Measurements from ENCODE around the gene BPIFB2.

The BPIFB2 gene

DNA sequence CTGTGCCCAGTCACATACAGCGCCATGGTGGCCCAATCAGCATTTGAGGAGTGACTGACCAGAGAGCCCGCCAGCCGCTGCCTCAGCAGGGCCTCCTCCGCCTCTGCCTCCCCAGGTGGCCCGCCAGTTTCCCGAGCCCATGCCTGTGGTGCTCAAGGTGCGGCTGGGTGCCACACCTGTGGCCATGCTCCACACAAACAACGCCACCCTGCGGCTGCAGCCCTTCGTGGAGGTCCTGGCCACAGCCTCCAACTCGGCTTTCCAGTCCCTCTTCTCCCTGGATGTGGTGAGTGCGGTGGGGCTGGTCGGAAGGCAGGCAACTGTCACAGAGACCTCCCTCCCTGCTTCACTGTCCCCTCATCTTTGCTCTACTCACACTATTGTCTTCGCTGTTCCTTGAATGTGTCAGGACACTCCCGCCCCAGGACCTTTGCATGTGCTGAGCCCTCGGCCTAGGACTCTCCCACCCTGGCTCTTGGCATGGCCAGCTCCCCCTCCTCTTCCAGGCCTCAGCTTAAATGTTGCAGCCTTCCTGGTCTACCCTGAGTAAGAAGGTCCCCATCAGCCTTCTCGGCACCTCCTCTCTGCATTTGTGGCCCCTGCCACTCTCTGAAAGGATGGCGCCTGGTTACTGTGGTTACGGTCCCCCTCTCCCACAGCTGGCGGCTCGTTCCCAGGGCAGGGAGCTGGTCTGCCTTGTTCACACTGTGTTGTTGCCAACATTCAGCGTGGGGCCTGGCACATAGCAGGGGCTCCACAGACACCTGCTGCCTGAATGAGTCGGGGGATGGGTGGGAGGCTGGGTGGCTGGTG lies 12.2 kb downstream of the BPIFB2 start:
- H2BK15ac ChIP-seq (ENCODE audit: low read depth, poor library complexity, severe bottlenecking) = no peak overlapping the region
- H2BK120ac ChIP-seq (ENCODE audit: low read depth, low read length) = no peak overlapping the region
- no peak overlapping the region for H3K4me3 ChIP-seq (ENCODE audit: insufficient read depth in 1 of 2, low read depth in 1 of 2, low read length in 2 of 2)
- H3K18ac ChIP-seq (ENCODE audit: low read depth in 1 of 2, low read length in 2 of 2) = no peak overlapping the region
- no peak overlapping the region for H4K91ac ChIP-seq (ENCODE audit: low read length)
- 85% methylated on average over 23 of the region's 23 CpGs for WGBS
- no peak overlapping the region for H3K4ac ChIP-seq (ENCODE audit: low read depth in 1 of 2, low read length in 2 of 2)
- H3K4me2 ChIP-seq (ENCODE audit: low read length, poor library complexity, severe bottlenecking) = no peak overlapping the region
- H2BK5ac ChIP-seq (ENCODE audit: low read depth, low read length, poor library complexity, severe bottlenecking) = no peak overlapping the region
- H3K36me3 ChIP-seq (ENCODE audit: control insufficient read depth in 1 of 2, insufficient read depth in 2 of 2, low read depth in 1 of 2, low read length in 2 of 2) = no peaks in the 10 kb centered on the region
- no peaks in the 10 kb centered on the region for H3K9me3 ChIP-seq (ENCODE audit: control insufficient read depth, low read length)
- DNase-seq = no peak
- no peak overlapping the region for H3K9ac ChIP-seq (ENCODE audit: low read length)
- no peak overlapping the region for H2AK5ac ChIP-seq (ENCODE audit: low read length, severe bottlenecking)
- H3K79me1 ChIP-seq (replicated peaks; ENCODE audit: low read length, poor library complexity, severe bottlenecking) = no peaks in the 10 kb centered on the region
- peaks cover 19 to 61% of the 10 kb centered on the region in 2 experiments for H3K27me3 ChIP-seq (ENCODE audit: control insufficient read depth in 1 of 2, insufficient read depth in 1 of 2, low read length in 2 of 2)
- H3K4me1 ChIP-seq (ENCODE audit: control insufficient read depth, insufficient read depth, low read depth, low read length) = no peaks in the 10 kb centered on the region
- H2AFZ ChIP-seq (ENCODE audit: low read depth, low read length) = no peak overlapping the region
- no peak overlapping the region for H3K27ac ChIP-seq (ENCODE audit: low read length, poor library complexity, severe bottlenecking)
- no peak overlapping the region for H4K8ac ChIP-seq (ENCODE audit: low read length)
- no peak overlapping the region for H3K23ac ChIP-seq (ENCODE audit: low read length in 2 of 2)
- H2BK12ac ChIP-seq (ENCODE audit: low read length in 2 of 2) = no peak overlapping the region
- H3K14ac ChIP-seq (ENCODE audit: low read length in 2 of 2) = no peak overlapping the region

DNA sequence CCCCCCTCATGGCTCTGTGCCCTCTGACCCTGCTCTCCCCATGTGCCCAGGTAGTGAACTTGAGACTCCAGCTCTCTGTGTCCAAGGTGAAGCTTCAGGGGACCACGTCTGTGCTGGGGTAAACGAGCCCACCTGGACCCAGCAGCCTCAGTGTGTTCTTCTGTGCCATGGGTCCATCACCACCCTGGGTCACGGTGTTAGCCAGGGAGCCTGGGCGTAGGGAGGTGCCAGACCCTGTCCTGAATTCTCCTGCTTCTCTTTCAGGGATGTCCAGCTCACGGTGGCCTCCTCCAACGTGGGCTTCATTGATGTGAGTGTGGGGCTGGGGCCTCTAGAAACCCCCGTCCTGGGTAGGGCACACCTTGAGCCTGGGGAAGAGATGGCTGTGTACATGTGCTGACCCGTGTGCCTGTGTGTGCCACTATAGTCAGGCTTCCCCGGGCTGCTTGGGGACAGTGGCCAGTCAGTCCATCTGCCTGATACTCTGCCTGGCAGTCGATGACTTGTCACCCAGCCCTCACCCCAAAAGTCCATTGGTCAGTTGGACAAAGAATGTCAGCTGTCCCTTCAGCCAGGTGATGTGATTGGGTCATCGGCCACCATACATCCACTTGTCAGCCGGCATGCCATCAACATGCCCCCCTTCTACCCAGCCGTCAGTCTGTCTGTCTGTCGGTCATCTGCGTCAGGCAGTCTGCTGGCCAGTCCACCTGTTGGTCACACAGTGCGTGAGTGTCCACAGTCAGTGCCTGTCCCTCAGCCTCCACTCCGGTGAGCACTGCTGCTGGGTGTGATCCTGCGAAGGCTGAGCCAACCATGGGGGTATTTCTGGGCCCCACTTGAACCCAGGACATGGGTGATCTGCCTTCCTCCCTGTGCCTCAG lies 13.0 kb downstream of the BPIFB2 start:
- Histone ChIP-seq H3K27me3 (ENCODE audit: control insufficient read depth in 1 of 2, insufficient read depth in 1 of 2, low read length in 2 of 2) (peaks cover 10 to 56% of the 10 kb centered on the region in 2 experiments), H4K91ac (ENCODE audit: low read length) (no peak overlapping the region), H3K23ac (ENCODE audit: low read length in 2 of 2) (no peak overlapping the region), H2BK15ac (ENCODE audit: low read depth, poor library complexity, severe bottlenecking) (no peak overlapping the region), H3K36me3 (ENCODE audit: control insufficient read depth in 1 of 2, insufficient read depth in 2 of 2, low read depth in 1 of 2, low read length in 2 of 2) (no peaks in the 10 kb centered on the region), H3K79me1 (replicated peaks; ENCODE audit: low read length, poor library complexity, severe bottlenecking) (no peaks in the 10 kb centered on the region), H2BK5ac (ENCODE audit: low read depth, low read length, poor library complexity, severe bottlenecking) (no peak overlapping the region), H3K18ac (ENCODE audit: low read depth in 1 of 2, low read length in 2 of 2) (no peak overlapping the region), H3K9me3 (ENCODE audit: control insufficient read depth, low read length) (peaks cover 5% of the 10 kb centered on the region), H3K4me3 (ENCODE audit: insufficient read depth in 1 of 2, low read depth in 1 of 2, low read length in 2 of 2) (no peak overlapping the region), H3K14ac (ENCODE audit: low read length in 2 of 2) (no peak overlapping the region), H2BK12ac (ENCODE audit: low read length in 2 of 2) (no peak overlapping the region), H2BK120ac (ENCODE audit: low read depth, low read length) (no peak overlapping the region), H3K4me1 (ENCODE audit: control insufficient read depth, insufficient read depth, low read depth, low read length) (no peaks in the 10 kb centered on the region), H3K4me2 (ENCODE audit: low read length, poor library complexity, severe bottlenecking) (no peak overlapping the region), H3K4ac (ENCODE audit: low read depth in 1 of 2, low read length in 2 of 2) (no peak overlapping the region), H2AK5ac (ENCODE audit: low read length, severe bottlenecking) (no peak overlapping the region), H4K8ac (ENCODE audit: low read length) (no peak overlapping the region), H2AFZ (ENCODE audit: low read depth, low read length) (no peak overlapping the region), H3K27ac (ENCODE audit: low read length, poor library complexity, severe bottlenecking) (no peak overlapping the region), H3K9ac (ENCODE audit: low read length) (no peak overlapping the region)
- 78% methylated on average over 18 of the region's 18 CpGs for WGBS
- DNase-seq = no peak

DNA sequence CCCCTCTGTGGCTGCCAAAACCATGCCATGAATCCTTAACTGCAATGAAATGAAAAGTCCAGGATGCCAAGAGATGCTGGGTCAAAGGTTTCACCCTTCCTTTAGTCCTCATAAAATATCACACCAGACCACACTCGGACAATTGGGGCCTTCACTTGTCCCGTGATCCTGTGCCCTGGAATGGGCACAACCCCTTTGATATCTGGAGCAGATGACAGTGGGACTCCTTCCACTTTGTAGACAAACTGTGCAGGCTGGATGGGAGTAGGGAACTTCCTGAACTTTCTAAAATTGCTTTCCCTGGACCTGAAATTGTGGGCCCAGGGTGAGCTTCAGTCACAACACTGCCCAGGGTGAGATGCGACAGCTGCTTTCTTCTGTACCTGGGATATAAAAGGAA lies 14.4 kb downstream of the BPIFB2 start:
- Histone ChIP-seq H3K9ac (ENCODE audit: low read length) (no peak overlapping the region), H3K23ac (ENCODE audit: low read length in 2 of 2) (no peak overlapping the region), H3K79me1 (replicated peaks; ENCODE audit: low read length, poor library complexity, severe bottlenecking) (no peaks in the 10 kb centered on the region), H3K4ac (ENCODE audit: low read depth in 1 of 2, low read length in 2 of 2) (no peak overlapping the region), H4K8ac (ENCODE audit: low read length) (no peak overlapping the region), H3K14ac (ENCODE audit: low read length in 2 of 2) (no peak overlapping the region), H2BK120ac (ENCODE audit: low read depth, low read length) (no peak overlapping the region), H3K4me3 (ENCODE audit: insufficient read depth in 1 of 2, low read depth in 1 of 2, low read length in 2 of 2) (no peak overlapping the region), H3K27ac (ENCODE audit: low read length, poor library complexity, severe bottlenecking) (no peak overlapping the region), H3K27me3 (ENCODE audit: control insufficient read depth in 1 of 2, insufficient read depth in 1 of 2, low read length in 2 of 2) (peaks cover under 1 to 43% of the 10 kb centered on the region in 2 experiments), H2AFZ (ENCODE audit: low read depth, low read length) (no peak overlapping the region), H4K91ac (ENCODE audit: low read length) (no peak overlapping the region), H2BK12ac (ENCODE audit: low read length in 2 of 2) (no peak overlapping the region), H3K18ac (ENCODE audit: low read depth in 1 of 2, low read length in 2 of 2) (no peak overlapping the region), H3K4me1 (ENCODE audit: control insufficient read depth, insufficient read depth, low read depth, low read length) (no peaks in the 10 kb centered on the region), H3K36me3 (ENCODE audit: control insufficient read depth in 1 of 2, insufficient read depth in 2 of 2, low read depth in 1 of 2, low read length in 2 of 2) (no peaks in the 10 kb centered on the region), H2BK5ac (ENCODE audit: low read depth, low read length, poor library complexity, severe bottlenecking) (no peak overlapping the region), H3K9me3 (ENCODE audit: control insufficient read depth, low read length) (peaks cover 6% of the 10 kb centered on the region), H2BK15ac (ENCODE audit: low read depth, poor library complexity, severe bottlenecking) (no peak overlapping the region), H3K4me2 (ENCODE audit: low read length, poor library complexity, severe bottlenecking) (no peak overlapping the region), H2AK5ac (ENCODE audit: low read length, severe bottlenecking) (no peak overlapping the region)
- whole genome bisulfite sequencing = 74% methylated on average over 3 of the region's 3 CpGs
- DNase-seq = no peak

DNA sequence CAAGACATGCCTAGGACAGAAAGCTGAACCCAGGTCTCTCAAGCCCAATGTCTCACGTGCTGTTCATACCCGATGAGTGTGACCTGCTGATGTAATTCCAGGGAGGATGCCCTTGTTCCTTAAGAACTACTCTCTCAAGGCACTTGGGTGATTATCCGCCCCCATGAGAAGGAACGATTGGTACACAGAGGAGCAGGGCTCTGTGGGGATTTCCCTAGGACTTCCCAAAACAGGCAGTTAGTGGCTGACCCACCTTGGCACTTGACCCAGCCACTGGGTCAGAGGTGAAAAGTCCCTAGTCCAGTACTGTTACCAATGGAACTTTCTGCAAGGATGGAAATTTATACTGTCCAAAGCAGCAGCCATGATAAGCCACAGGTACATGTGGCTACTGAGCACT lies 14.8 kb downstream of the BPIFB2 start:
- no peak overlapping the region for H3K23ac ChIP-seq (ENCODE audit: low read length in 2 of 2)
- no peak for DNase-seq
- H3K27me3 ChIP-seq (ENCODE audit: control insufficient read depth in 1 of 2, insufficient read depth in 1 of 2, low read length in 2 of 2) = peaks cover 0 to 45% of the 10 kb centered on the region in 2 experiments
- no peak overlapping the region for H4K91ac ChIP-seq (ENCODE audit: low read length)
- H3K4ac ChIP-seq (ENCODE audit: low read depth in 1 of 2, low read length in 2 of 2) = no peak overlapping the region
- H3K14ac ChIP-seq (ENCODE audit: low read length in 2 of 2) = no peak overlapping the region
- peaks cover 6% of the 10 kb centered on the region for H3K9me3 ChIP-seq (ENCODE audit: control insufficient read depth, low read length)
- no peak overlapping the region for H2BK120ac ChIP-seq (ENCODE audit: low read depth, low read length)
- no peaks in the 10 kb centered on the region for H3K79me1 ChIP-seq (replicated peaks; ENCODE audit: low read length, poor library complexity, severe bottlenecking)
- H3K18ac ChIP-seq (ENCODE audit: low read depth in 1 of 2, low read length in 2 of 2) = no peak overlapping the region
- no peak overlapping the region for H2BK15ac ChIP-seq (ENCODE audit: low read depth, poor library complexity, severe bottlenecking)
- H2AFZ ChIP-seq (ENCODE audit: low read depth, low read length) = no peak overlapping the region
- H2BK5ac ChIP-seq (ENCODE audit: low read depth, low read length, poor library complexity, severe bottlenecking) = no peak overlapping the region
- no peaks in the 10 kb centered on the region for H3K36me3 ChIP-seq (ENCODE audit: control insufficient read depth in 1 of 2, insufficient read depth in 2 of 2, low read depth in 1 of 2, low read length in 2 of 2)
- H3K4me1 ChIP-seq (ENCODE audit: control insufficient read depth, insufficient read depth, low read depth, low read length) = no peaks in the 10 kb centered on the region
- no peak overlapping the region for H2AK5ac ChIP-seq (ENCODE audit: low read length, severe bottlenecking)
- H4K8ac ChIP-seq (ENCODE audit: low read length) = no peak overlapping the region
- WGBS = 82% methylated on average over 4 of the region's 4 CpGs
- no peak overlapping the region for H3K4me2 ChIP-seq (ENCODE audit: low read length, poor library complexity, severe bottlenecking)
- H3K4me3 ChIP-seq (ENCODE audit: insufficient read depth in 1 of 2, low read depth in 1 of 2, low read length in 2 of 2) = no peak overlapping the region
- no peak overlapping the region for H3K9ac ChIP-seq (ENCODE audit: low read length)
- no peak overlapping the region for H2BK12ac ChIP-seq (ENCODE audit: low read length in 2 of 2)
- no peak overlapping the region for H3K27ac ChIP-seq (ENCODE audit: low read length, poor library complexity, severe bottlenecking)
